H1 (cell line): Measurements from ENCODE around the gene KPNA1. TPM values are rescaled to one million over a fixed set of nuclear protein-coding genes. Genes with fewer than 3 reads are reported as not detected.
A peak's percentile ranks its signal among the peaks of the same experiment; 100 is the strongest.

Experiments
- RAD21 ChIP-seq, 2 experiments: IDR thresholded peaks in 1 of 2; conservative IDR thresholded peaks in 1 of 2; 2 replicates each; pipeline ENCODE4 v1.6.1; 2011; ENCODE audit warnings: low read depth in 2 of 2, low read length in 2 of 2, improper control_type of control experiment in 1 of 2, inconsistent platforms in 1 of 2, mild to moderate bottlenecking in 1 of 2, moderate library complexity in 1 of 2
- polyA plus RNA-seq, 7 experiments: library from polyadenylated mRNA; depleted of rRNA in 3 of 7; stranded (reverse) in 5 of 7; unstranded in 2 of 7; fragments of >200 nt in 5 of 7; fragments of 200-250 nt in 2 of 7; gene quantifications; 1 replicate in 5 of 7; 2 replicates in 1 of 7; 4 replicates in 1 of 7; pipeline versions ENCODE4 v1.2.1 to v1.2.3, GENCODE V29; 2011 to 2013; ENCODE audit warnings: missing spikeins in 2 of 7, mixed read lengths in 2 of 7
- total RNA-seq: library from RNA; stranded (reverse); fragmentation: NEBNext Ultra II Directional; extraction: Animal tissue kit (Norgen Biotek cat#: 25700); gene quantifications from 2 replicates; pipeline ENCODE4 v1.2.1, GENCODE V29; 2021

KPNA1 gene
- total and polyA plus RNA-seq, 2 of the 8 experiments (the other 6 are each of a cell fraction or from before 2014, with no cell fraction given): 14.8 to 63.0 TPM

DNA sequence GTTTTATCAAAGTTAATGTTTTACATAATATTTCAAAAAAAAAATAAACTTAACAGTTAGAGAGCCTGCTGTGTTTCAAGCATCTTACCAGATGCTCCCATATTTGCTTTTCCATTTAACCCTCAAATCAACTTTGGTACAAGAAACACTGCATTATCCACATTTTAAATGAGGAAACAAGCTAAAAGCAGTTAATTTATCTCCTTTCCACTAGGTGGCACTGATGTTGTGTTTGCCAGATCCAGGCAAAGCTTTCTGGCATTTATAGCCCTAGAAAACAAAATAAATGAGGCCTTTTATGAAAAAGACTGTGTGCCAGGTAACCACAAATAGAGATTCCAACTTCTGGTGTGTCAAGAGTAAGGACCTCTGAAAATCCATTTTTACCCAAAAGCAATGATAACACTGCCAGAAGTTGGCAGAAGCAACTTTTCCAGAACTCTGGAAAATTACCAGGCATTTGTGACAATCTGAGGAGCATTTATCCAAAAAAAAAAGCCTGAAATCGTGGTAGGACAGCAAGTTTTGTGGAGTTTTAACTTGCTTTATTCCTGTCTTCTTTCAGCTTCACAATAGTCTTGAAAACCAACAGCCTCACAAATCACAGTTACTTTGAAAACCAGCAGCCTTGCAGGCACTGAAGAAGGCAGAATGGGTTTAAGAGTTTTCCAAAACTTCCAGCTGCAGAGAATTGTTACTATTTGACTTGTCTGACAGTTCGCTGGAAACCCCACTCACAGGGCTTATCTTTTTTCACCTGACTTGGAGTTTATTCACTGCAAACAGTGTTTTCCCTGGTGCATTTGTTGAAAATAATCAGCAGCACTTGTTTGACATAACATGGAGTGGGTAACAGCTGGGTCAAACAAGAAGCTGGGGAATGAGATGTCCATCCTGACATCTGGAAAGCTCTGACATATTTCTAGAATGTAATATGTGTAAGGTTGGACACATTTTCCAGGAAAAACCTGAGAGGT is 121.6 kb downstream of the KPNA1 start (continued):
- TF ChIP-seq RAD21 (IDR thresholded peaks at IDR 0.05 in 1 of 2, conservative IDR thresholded peaks at IDR 0.05 in 1 of 2; ENCODE audit: low read depth in 2 of 2, low read length in 2 of 2): peak; percentile 73 to 78
